ENCODE data around the gene PIGZ. TPM values are rescaled to one million over a fixed set of nuclear protein-coding genes. Genes with fewer than 3 reads are reported as not detected.
"Not testable (repeated sequence)": the region's sequence is repeated elsewhere in the genome, so short reads cannot be mapped to it uniquely, and the experiment has no call there.

The PIGZ gene
- total RNA-seq, 1 donor from 2014 or later, result 1.8 TPM

DNA sequence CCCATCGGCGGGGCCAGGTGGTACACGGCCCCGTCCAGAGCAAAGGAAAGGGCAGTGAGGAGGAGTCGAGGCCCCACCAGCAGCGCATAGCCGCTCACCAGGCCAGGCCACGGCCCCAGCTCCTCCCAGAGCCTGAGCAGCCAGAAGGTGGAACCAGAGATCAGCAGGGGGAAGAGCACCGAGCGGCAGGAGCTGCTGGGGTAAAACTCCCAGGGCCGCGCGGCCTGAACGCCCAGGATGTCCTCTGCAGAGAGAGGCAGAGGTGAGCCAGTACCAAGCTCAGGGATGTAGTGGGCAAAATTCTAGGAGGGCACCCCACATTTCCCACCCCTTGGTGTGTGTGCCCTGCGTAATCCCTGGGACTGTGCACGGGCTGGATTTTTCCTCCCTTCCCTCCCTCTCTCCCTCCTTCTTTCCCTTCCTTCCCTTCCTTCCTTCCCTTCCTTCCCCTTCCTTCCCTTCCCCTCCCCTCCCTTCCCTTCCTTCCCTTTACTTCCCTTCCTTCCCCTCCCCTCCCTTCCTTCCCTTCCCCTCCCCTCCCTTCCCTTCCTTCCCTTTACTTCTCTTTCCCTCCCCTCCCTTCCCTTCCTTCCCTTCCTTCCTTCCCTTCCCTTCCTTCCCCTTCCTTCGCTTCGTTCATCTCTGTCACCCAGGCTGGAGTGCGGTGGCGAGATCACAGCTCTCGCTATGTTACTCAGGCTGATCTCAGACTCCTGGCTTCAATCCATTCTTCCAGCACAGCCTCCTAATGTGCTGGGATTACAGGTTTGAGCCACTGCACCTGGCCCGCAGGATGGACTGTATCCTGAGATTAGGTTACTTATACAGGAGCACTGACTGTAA, 20.0 kb downstream of the PIGZ start:
- POLR2A ChIA-PET, result no interaction called here
- intact Hi-C loops (cut with micrococcal nuclease), result no loop called here
- CTCF ChIA-PET, result no interaction called here
- no peaks in the 10 kb centered on the region for H3K9me3 Mint-ChIP-seq
- TF ChIP-seq, protein P1, sequence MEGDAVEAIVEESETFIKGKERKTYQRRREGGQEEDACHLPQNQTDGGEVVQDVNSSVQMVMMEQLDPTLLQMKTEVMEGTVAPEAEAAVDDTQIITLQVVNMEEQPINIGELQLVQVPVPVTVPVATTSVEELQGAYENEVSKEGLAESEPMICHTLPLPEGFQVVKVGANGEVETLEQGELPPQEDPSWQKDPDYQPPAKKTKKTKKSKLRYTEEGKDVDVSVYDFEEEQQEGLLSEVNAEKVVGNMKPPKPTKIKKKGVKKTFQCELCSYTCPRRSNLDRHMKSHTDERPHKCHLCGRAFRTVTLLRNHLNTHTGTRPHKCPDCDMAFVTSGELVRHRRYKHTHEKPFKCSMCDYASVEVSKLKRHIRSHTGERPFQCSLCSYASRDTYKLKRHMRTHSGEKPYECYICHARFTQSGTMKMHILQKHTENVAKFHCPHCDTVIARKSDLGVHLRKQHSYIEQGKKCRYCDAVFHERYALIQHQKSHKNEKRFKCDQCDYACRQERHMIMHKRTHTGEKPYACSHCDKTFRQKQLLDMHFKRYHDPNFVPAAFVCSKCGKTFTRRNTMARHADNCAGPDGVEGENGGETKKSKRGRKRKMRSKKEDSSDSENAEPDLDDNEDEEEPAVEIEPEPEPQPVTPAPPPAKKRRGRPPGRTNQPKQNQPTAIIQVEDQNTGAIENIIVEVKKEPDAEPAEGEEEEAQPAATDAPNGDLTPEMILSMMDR (IDR thresholded peaks at IDR 0.05), result no peak
- no peak for ATAC-seq (ENCODE audit: low read depth)
- H3K4me3 Mint-ChIP-seq, result no peak overlapping the region
- H3K36me3 Mint-ChIP-seq (ENCODE audit: low read depth), result peaks cover 17% of the 10 kb centered on the region
- no peak for DNase-seq
- H3K4me1 Mint-ChIP-seq, result peaks cover 13% of the 10 kb centered on the region
- no peaks in the 10 kb centered on the region for H3K27me3 Mint-ChIP-seq
- no peak overlapping the region for H3K27ac Mint-ChIP-seq

GRCh38 chr3:196947860-196948441, 20.7 kb downstream of the PIGZ start:
- intact Hi-C loops (cut with micrococcal nuclease), result no loop called here
- CTCF ChIA-PET, result no interaction called here
- no peak overlapping the region for H3K4me3 Mint-ChIP-seq
- peaks cover 17% of the 10 kb centered on the region for H3K36me3 Mint-ChIP-seq (ENCODE audit: low read depth)
- no peak for DNase-seq
- no peaks in the 10 kb centered on the region for H3K27me3 Mint-ChIP-seq
- peaks cover 20% of the 10 kb centered on the region for H3K4me1 Mint-ChIP-seq
- POLR2A ChIA-PET, result no interaction called here
- TF ChIP-seq, protein P1 (IDR thresholded peaks at IDR 0.05), result no peak
- no peaks in the 10 kb centered on the region for H3K9me3 Mint-ChIP-seq
- no peak overlapping the region for H3K27ac Mint-ChIP-seq
- no peak for ATAC-seq (ENCODE audit: low read depth)

DNA sequence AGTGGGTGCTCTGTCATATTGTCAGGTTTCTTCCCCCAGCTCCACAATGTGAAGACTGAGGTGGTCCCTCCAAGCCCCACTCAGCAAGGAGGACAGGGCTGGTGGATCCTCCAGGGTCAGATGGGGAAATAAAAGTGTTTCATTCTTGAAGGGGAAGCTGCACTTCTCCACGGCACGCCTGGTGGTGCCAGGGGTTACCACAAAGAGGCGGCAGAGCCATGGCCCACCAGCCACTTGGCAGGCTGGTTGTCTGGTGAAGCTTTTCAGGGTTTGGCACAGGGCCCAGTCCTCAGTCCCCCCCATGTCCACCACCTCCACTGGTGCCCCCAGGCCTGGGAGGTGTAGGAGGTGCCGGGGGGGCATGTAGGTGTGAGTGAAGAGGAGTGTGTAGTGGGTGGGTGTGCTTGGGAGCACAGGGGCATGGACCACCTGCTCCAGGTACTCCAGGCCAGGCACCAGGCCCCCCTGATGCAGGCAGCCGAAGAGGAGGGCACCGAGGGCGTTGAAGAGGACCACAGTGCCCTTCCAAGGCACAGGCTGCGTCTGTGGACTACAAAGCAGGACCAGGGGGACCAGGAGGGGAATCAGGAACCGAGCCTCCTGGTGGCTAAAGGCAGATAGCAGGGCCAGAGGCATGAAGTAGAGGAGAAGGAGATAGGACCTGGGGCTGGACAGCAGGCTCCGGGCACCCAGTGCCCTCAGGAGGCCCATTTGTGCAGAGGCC, 21.3 kb downstream of the PIGZ start:
- no peaks in the 10 kb centered on the region for H3K9me3 Mint-ChIP-seq
- peaks cover 23% of the 10 kb centered on the region for H3K4me1 Mint-ChIP-seq
- DNase-seq (no peak), ATAC-seq (ENCODE audit: low read depth) (no peak)
- no peak overlapping the region for H3K4me3 Mint-ChIP-seq
- TF ChIP-seq, protein P1 (IDR thresholded peaks at IDR 0.05), result no peak
- H3K36me3 Mint-ChIP-seq (ENCODE audit: low read depth), result peaks cover 18% of the 10 kb centered on the region
- ChIA-PET CTCF (no interaction called here), POLR2A (interaction anchor here (0.6 kb wide), 1 partner anchor 108 kb away, joined by 3 read pairs; no protein-coding TSS in a partner anchor)
- H3K27me3 Mint-ChIP-seq, result no peaks in the 10 kb centered on the region
- no peak overlapping the region for H3K27ac Mint-ChIP-seq
- intact Hi-C loops (cut with micrococcal nuclease), result no loop called here

DNA sequence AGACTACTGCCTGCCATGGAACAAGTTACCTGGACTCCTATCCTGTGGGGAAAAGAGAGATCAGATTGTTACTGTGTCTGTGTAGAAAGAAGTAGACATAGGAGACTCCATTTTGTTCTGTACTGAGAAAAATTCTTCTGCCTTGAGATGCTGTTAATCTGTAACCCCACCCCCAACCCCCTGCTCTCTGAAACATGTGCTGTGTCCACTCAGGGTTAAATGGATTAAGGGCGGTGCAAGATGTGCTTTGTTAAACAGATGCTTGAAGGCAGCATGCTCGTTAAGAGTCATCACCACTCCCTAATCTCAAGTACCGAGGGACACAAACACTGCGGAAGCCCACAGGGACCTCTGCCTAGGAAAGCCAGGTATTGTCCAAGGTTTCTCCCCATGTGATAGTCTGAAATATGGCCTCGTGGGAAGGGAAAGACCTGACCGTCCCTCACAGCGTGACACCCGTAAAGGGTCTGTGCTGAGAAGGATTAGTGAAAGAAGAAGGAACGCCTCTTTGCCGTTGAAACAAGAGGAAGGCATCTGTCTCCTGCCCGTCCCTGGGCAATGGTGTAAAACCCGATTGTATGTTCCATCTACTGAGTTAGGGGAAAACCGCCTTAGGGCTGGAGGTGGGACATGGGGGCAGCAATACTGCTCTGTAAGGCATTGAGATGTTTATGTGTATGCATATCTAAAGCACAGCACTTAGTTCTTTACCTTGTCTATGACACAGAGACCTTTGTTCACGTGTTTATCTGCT, 24.4 kb downstream of the PIGZ start:
- H3K27me3 Mint-ChIP-seq; H3K9me3 Mint-ChIP-seq; CTCF ChIA-PET; DNase-seq; H3K4me3 Mint-ChIP-seq; ATAC-seq (ENCODE audit: low read depth); H3K27ac Mint-ChIP-seq: not testable (repeated sequence)
- Mint-ChIP-seq H3K4me1 (peaks cover 52% of the 10 kb centered on the region), H3K36me3 (ENCODE audit: low read depth) (peaks cover 36% of the 10 kb centered on the region)
- POLR2A ChIA-PET, result interaction anchor here (0.5 to 1.0 kb wide), 4 partner anchors 11 to 206 kb away, joined by 3 to 5 read pairs (median 3); partner anchors contain the start of gene SENP5
- intact Hi-C loops (cut with micrococcal nuclease), result loop anchor here (5.0 kb wide), 1 partner anchor 312 kb away; no protein-coding TSS in a partner anchor

- intact Hi-C loops (cut with micrococcal nuclease), result loop anchor here (1.0 to 5.0 kb wide), 10 partner anchors 11 to 511 kb away; partner anchors contain the start of genes FBXO45, PAK2, PIGZ and SENP5
- peaks cover 48% of the 10 kb centered on the region for H3K36me3 Mint-ChIP-seq (ENCODE audit: low read depth)
- peak overlapping the region; percentile 87 for H3K27ac Mint-ChIP-seq
- H3K9me3 Mint-ChIP-seq, result no peaks in the 10 kb centered on the region
- POLR2A ChIA-PET, result interaction anchor here (0.5 to 4.5 kb wide), 18 partner anchors 7 to 414 kb away, joined by 3 to 49 read pairs (median 5); partner anchors contain the start of genes DLG1, FBXO45, MELTF and PAK2
- H3K4me1 Mint-ChIP-seq, result peaks cover 57% of the 10 kb centered on the region
- DNase-seq (no peak), ATAC-seq (ENCODE audit: low read depth) (no peak)
- H3K27me3 Mint-ChIP-seq, result no peaks in the 10 kb centered on the region
- TF ChIP-seq, protein P1 (IDR thresholded peaks at IDR 0.05), result no peak
- peak overlapping the region; percentile 95 for H3K4me3 Mint-ChIP-seq
- CTCF ChIA-PET, result interaction anchor here (0.6 to 1.2 kb wide), 4 partner anchors 27 to 546 kb away, joined by 3 to 6 read pairs (median 4); no protein-coding TSS in a partner anchor
Measured at GRCh38 chr3:196942915-196943277, 25.7 kb downstream of the PIGZ start.
